K562 (cell line): ENCODE measurements around the gene ARMS2.

Experiments
- CREM ChIP-seq: IDR thresholded peaks from 2 replicates; pipeline ENCODE4 v1.6.1; 2014; ENCODE audit warnings: antibody characterized with exemption, low read depth
- CTCF ChIP-seq, 3 experiments: IDR thresholded peaks in 2 of 3; conservative IDR thresholded peaks in 1 of 3; 2 replicates each; pipeline ENCODE4 v1.5.1; 2011 to 2012; ENCODE audit warnings: low read length in 3 of 3, mild to moderate bottlenecking in 3 of 3, control low read depth in 2 of 3, improper control_type of control experiment in 1 of 3, inconsistent platforms in 1 of 3, low read depth in 1 of 3, mixed read lengths in 1 of 3, moderate library complexity in 1 of 3; ENCODE audit not compliant: insufficient read depth in 2 of 3
- GMEB1 ChIP-seq: fragments of 250-450 bp; sonication (Bioruptor Pico); IDR thresholded peaks from 2 replicates; pipeline ENCODE4 v1.4.0; 2020; ENCODE audit warnings: mild to moderate bottlenecking
- JUN ChIP-seq, 2 experiments: sonication (generic) in 1 of 2; formaldehyde crosslinking in 1 of 2; IDR thresholded peaks; 2 replicates each; pipeline versions ENCODE4 v1.6.1 to v1.8.0; 2012 to 2022; ENCODE audit warnings: borderline replicate concordance in 2 of 2, mild to moderate bottlenecking in 2 of 2, improper control_type of control experiment in 1 of 2, low read depth in 1 of 2, low read length in 1 of 2, missing genetic modification reagents in 1 of 2

- TF ChIP-seq CTCF (IDR thresholded peaks at IDR 0.05 in 2 of 3, conservative IDR thresholded peaks at IDR 0.05 in 1 of 3; ENCODE audit: insufficient read depth in 2 of 3, low read depth in 1 of 3, low read length in 3 of 3) (no peak), GMEB1 (CRISPR knock-in tag) (no peak), JUN (IDR thresholded peaks at IDR 0.05; ENCODE audit: borderline replicate concordance, low read depth, low read length) (no peak), JUN (CRISPR knock-in tag; IDR thresholded peaks at IDR 0.05; ENCODE audit: borderline replicate concordance) (no peak), CREM (no peak)
Measured at GRCh38 chr10:122490786-122491680, 36.6 kb downstream of the ARMS2 start.
